IMR-90 (cell line): ENCODE results near the gene MYPN. TPM values are rescaled to one million over a fixed set of nuclear protein-coding genes. Genes with fewer than 3 reads are reported as not detected.

ENCODE experiments used
- ATAC-seq: fragments of 200-7000 bp; cut with Tn5 transposase; 2 replicates; pipeline ENCODE4 v1.9.1; 2020; ENCODE audit warnings: low read depth, mild to moderate bottlenecking, moderate library complexity
- BruUV-seq: library from RNA; stranded (reverse); fragments of 400-500 nt; replicated peaks from 2 replicates; lab custom pipeline; 2021; lab: Mats Ljungman, UMichigan
- CTCF ChIA-PET: fragments of 300-600 bp; formaldehyde crosslinking; extraction: SDS; loops from one replicate; lab custom pipeline; 2021; ENCODE audit warnings: antibody characterized with exemption; lab: Yijun Ruan, JAX
- POLR2A ChIA-PET: fragments of 300-600 bp; sonication (Branson Sonifier 250); formaldehyde crosslinking; loops from one replicate; lab custom pipeline; 2022; ENCODE audit warnings: antibody characterized with exemption; ENCODE audit not compliant: unreplicated experiment; lab: Charles Lee
- DNase-seq: peaks from one replicate; pipeline ENCODE4 v3.0.0; 2013
- H2AFZ ChIP-seq: replicated peaks from 2 replicates; pipeline ENCODE3; 2013; ENCODE audit warnings: low read length, mild to moderate bottlenecking; ENCODE audit not compliant: poor library complexity
- H2AK5ac ChIP-seq: 2 replicates; pipeline ENCODE4 v1.6.1; 2013; ENCODE audit warnings: low read depth, low read length, inconsistent platforms
- H2AK9ac ChIP-seq: replicated peaks from 2 replicates; pipeline ENCODE3; 2013; ENCODE audit warnings: mild to moderate bottlenecking, low read depth, low read length, moderate library complexity; ENCODE audit not compliant: poor library complexity
- H2BK120ac ChIP-seq: 2 replicates; pipeline ENCODE4 v1.6.1; 2013; ENCODE audit warnings: low read depth, low read length, inconsistent platforms
- H2BK15ac ChIP-seq: 3 replicates; pipeline ENCODE4 v1.6.1; 2013; ENCODE audit warnings: low read depth, low read length, inconsistent platforms
- H2BK20ac ChIP-seq: 2 replicates; pipeline ENCODE4 v1.6.1; 2013; ENCODE audit warnings: low read depth, mild to moderate bottlenecking, inconsistent platforms, low read length, moderate library complexity
- H2BK5ac ChIP-seq: 2 replicates; pipeline ENCODE4 v1.6.1; 2013; ENCODE audit warnings: mild to moderate bottlenecking, low read depth, low read length, inconsistent platforms; ENCODE audit not compliant: poor library complexity, severe bottlenecking
- H3K14ac ChIP-seq: replicated peaks from 2 replicates; pipeline ENCODE4 v1.6.1; 2013; ENCODE audit warnings: low read depth, low read length, inconsistent platforms
- H3K18ac ChIP-seq: 2 replicates; pipeline ENCODE4 v1.6.1; 2013; ENCODE audit warnings: low read depth, low read length, control low read depth
- H3K23ac ChIP-seq: 2 replicates; pipeline ENCODE4 v1.6.1; 2013; ENCODE audit warnings: low read depth, low read length, inconsistent platforms
- H3K27ac ChIP-seq: 2 replicates; pipeline ENCODE4 v1.5.1; 2013; ENCODE audit warnings: mild to moderate bottlenecking, control low read depth, low read length; ENCODE audit not compliant: insufficient read depth
- H3K27me3 ChIP-seq: 2 replicates; pipeline ENCODE4 v1.6.1; 2013; ENCODE audit warnings: low read length; ENCODE audit not compliant: control insufficient read depth, insufficient read depth
- H3K36me3 ChIP-seq: 2 replicates; pipeline ENCODE4 v1.6.1; 2013; ENCODE audit warnings: low read length, mixed read lengths; ENCODE audit not compliant: control insufficient read depth, insufficient read depth
- H3K4ac ChIP-seq: 2 replicates; pipeline ENCODE4 v1.6.1; 2013; ENCODE audit warnings: low read depth, low read length, inconsistent platforms
- H3K4me1 ChIP-seq: 2 replicates; pipeline ENCODE4 v1.6.1; 2013; ENCODE audit warnings: low read length, mixed read lengths; ENCODE audit not compliant: control insufficient read depth, insufficient read depth
- H3K4me2 ChIP-seq: 2 replicates; pipeline ENCODE4 v1.6.1; 2013; ENCODE audit warnings: low read depth, mild to moderate bottlenecking, control low read depth, low read length, moderate library complexity
- H3K4me3 ChIP-seq: 2 replicates; pipeline ENCODE4 v1.5.1; 2013; ENCODE audit warnings: low read depth, mild to moderate bottlenecking, control low read depth, low read length, moderate library complexity; ENCODE audit not compliant: insufficient read depth
- H3K56ac ChIP-seq: 2 replicates; pipeline ENCODE4 v1.6.1; 2013; ENCODE audit warnings: low read length, inconsistent platforms; ENCODE audit not compliant: insufficient read depth; ENCODE audit errors: extremely low read depth
- H3K79me1 ChIP-seq, 2 experiments: 2 replicates each; pipeline ENCODE4 v1.6.1; 2013; ENCODE audit warnings: low read length in 2 of 2, inconsistent platforms in 1 of 2, low read depth in 1 of 2
- H3K9ac ChIP-seq: 2 replicates; pipeline ENCODE4 v1.6.1; 2013; ENCODE audit warnings: low read depth, low read length, control low read depth
- H3K9me1 ChIP-seq: 2 replicates; pipeline ENCODE4 v1.6.1; 2013; ENCODE audit warnings: low read length, inconsistent platforms; ENCODE audit not compliant: insufficient read depth
- H3K9me3 ChIP-seq: 2 replicates; pipeline ENCODE4 v1.6.1; 2013; ENCODE audit warnings: low read length; ENCODE audit not compliant: control insufficient read depth, insufficient read depth
- H4K20me1 ChIP-seq: 2 replicates; pipeline ENCODE4 v1.6.1; 2013; ENCODE audit warnings: low read length, inconsistent platforms; ENCODE audit not compliant: insufficient read depth
- H4K5ac ChIP-seq: 2 replicates; pipeline ENCODE4 v1.6.1; 2013; ENCODE audit warnings: mild to moderate bottlenecking, low read depth, low read length, control low read depth
- H4K8ac ChIP-seq, 2 experiments: 2 replicates each; pipeline ENCODE4 v1.6.1; 2013; ENCODE audit warnings: low read depth in 2 of 2, low read length in 2 of 2, control low read depth in 1 of 2, inconsistent platforms in 1 of 2
- H4K91ac ChIP-seq: 2 replicates; pipeline ENCODE4 v1.6.1; 2013; ENCODE audit warnings: low read depth, low read length, inconsistent platforms; ENCODE audit not compliant: insufficient read depth
- CEBPB ChIP-seq: IDR thresholded peaks from 2 replicates; pipeline ENCODE4 v1.6.1; 2012; ENCODE audit warnings: low read depth, low read length, improper control_type of control experiment
- CHD1 ChIP-seq: IDR thresholded peaks from 2 replicates; pipeline ENCODE4 v1.6.1; 2012; ENCODE audit warnings: low read depth, low read length, improper control_type of control experiment
- MAZ ChIP-seq: IDR thresholded peaks from 2 replicates; pipeline ENCODE4 v1.6.1; 2012; ENCODE audit warnings: low read depth, mild to moderate bottlenecking, low read length, improper control_type of control experiment, moderate library complexity, borderline replicate concordance
- NFE2L2 ChIP-seq: fragments of 150-350 bp; IDR thresholded peaks from 2 replicates; pipeline ENCODE4 v1.6.1; 2016; ENCODE audit warnings: low read depth, mild to moderate bottlenecking, low read length
- POLR2A ChIP-seq: IDR thresholded peaks from 2 replicates; pipeline ENCODE4 v1.6.1; 2012; ENCODE audit warnings: mild to moderate bottlenecking, low read depth, low read length
- RAD21 ChIP-seq: IDR thresholded peaks from 2 replicates; pipeline ENCODE4 v1.6.1; 2012; ENCODE audit warnings: low read length, improper control_type of control experiment
- WGBS, 2 experiments: methylation state at CpG; one replicate each; pipeline versions ENCODE4 v1.1.5 to v1.1.7; 2013; ENCODE audit warnings: missing lambda C conversion rate in 2 of 2; ENCODE audit not compliant: insufficient read length in 1 of 2; ENCODE audit errors: extremely low coverage in 2 of 2; 5-methylcytosine and 5-hydroxymethylcytosine counted together
- dilution Hi-C: fragments of 300-500 bp; cut with HindIII; formaldehyde crosslinking; loops from one replicate; pipeline ENCODE4 v1.14.3; 2018; ENCODE audit warnings: low sequenced_read_pairs; ENCODE audit not compliant: unreplicated experiment
- in situ Hi-C: fragments of 300-500 bp; cut with MboI; formaldehyde crosslinking; loops from 3 replicates; pipeline ENCODE4 v1.14.3; 2019; ENCODE audit warnings: low sequenced_read_pairs, inconsistent platforms, mixed read lengths
- intact Hi-C: fragments of 100-400 bp; cut with micrococcal nuclease; formaldehyde crosslinking; loops from 2 replicates; pipeline ENCODE4 v1.10.0; 2022
- polyA plus RNA-seq, 3 experiments: library from polyadenylated mRNA; depleted of rRNA; stranded (reverse); fragments of >200 nt; gene quantifications; 2 replicates each; pipeline ENCODE4 v1.2.3, GENCODE V29; 2012; ENCODE audit warnings: low replicate concordance in 1 of 3
- total RNA-seq: library from RNA; depleted of rRNA; stranded (reverse); fragments of >200 nt; gene quantifications from 2 replicates; pipeline ENCODE4 v1.2.3, GENCODE V29; 2012

The MYPN gene
- total and polyA plus RNA-seq, 2 of the 4 experiments (the other 2 are of a cell fraction) = 7.8 to 13.1 TPM

GRCh38 chr10:68109331-68109730, at the start of gene MYPN (continued):
- TF ChIP-seq POLR2A (no peak), MAZ (no peak), CHD1 (no peak), RAD21 (no peak), NFE2L2 (no peak)

GRCh38 chr10:68067029-68067428, 42.3 kb upstream of the MYPN start:
- no TSS peak for BruUV-seq
- WGBS, 2 experiments = no CpG with 5 or more reads among the region's 4 CpGs
- Histone ChIP-seq H4K5ac (no peak overlapping the region), H3K27ac (no peak overlapping the region), H2BK15ac (no peak overlapping the region), H3K4me3 (no peak overlapping the region), H3K36me3 (peaks cover 14% of the 10 kb centered on the region), H2BK20ac (no peak overlapping the region), H3K9me1 (peaks cover 3% of the 10 kb centered on the region; the same call in 1 of the 2 replicates), H3K18ac (no peak overlapping the region), H2BK5ac (peak overlapping the region; percentile 51), H3K23ac (no peak overlapping the region), H3K14ac (no peak overlapping the region), H4K91ac (no peak overlapping the region), H3K27me3 (no peaks in the 10 kb centered on the region), H3K4me2 (no peak overlapping the region; the same call in 1 of the 2 replicates), H3K56ac (no peak overlapping the region), H2AFZ (no peak overlapping the region), H2AK9ac (no peak overlapping the region), H3K9me3 (no peaks in the 10 kb centered on the region), H3K4ac (no peak overlapping the region), H3K79me1 (peaks cover 0 to 33% of the 10 kb centered on the region in 2 experiments; a peak in 3 of 4 replicates), H4K8ac (no peak overlapping the region), H2BK120ac (no peak overlapping the region), H3K9ac (no peak overlapping the region), H4K20me1 (peaks cover 33% of the 10 kb centered on the region), H2AK5ac (no peak overlapping the region), H3K4me1 (peaks cover 3% of the 10 kb centered on the region; the same call in 1 of the 2 replicates)
- intact Hi-C loops (no loop called here), in situ Hi-C loops (no loop called here), dilution Hi-C loops (no loop called here)
- ChIA-PET CTCF (interaction anchor here (0.6 to 1.1 kb wide), 2 partner anchors 122 to 235 kb away, joined by 3 read pairs; no protein-coding TSS in a partner anchor), POLR2A (no interaction called here)
- ATAC-seq (peak; percentile 53), DNase-seq (no peak)
- peak; percentile 41; the same call in 1 of the 2 replicates for TF ChIP-seq POLR2A
- no peak for TF ChIP-seq NFE2L2
- TF ChIP-seq CHD1 = no peak
- peak; percentile 77 for TF ChIP-seq CEBPB
